Calu3 (cell line): ENCODE measurements around the gene MPZL3. TPM values are rescaled to one million over a fixed set of nuclear protein-coding genes. Genes with fewer than 3 reads are reported as not detected.

Source experiments
- BruUV-seq: library from RNA; stranded (reverse); fragments of 400-500 nt; replicated peaks from 2 replicates; lab custom pipeline; 2021; lab: Mats Ljungman, UMichigan
- CTCF ChIA-PET: fragments of 300-600 bp; sonication (Branson Sonifier 250); formaldehyde crosslinking; loops from one replicate; lab custom pipeline; 2022; ENCODE audit warnings: antibody characterized with exemption; lab: Charles Lee
- DNase-seq: peaks from one replicate; pipeline ENCODE4 v3.0.0; 2022
- H3K27ac Mint-ChIP-seq: one replicate; pipeline ENCODE4 v1.8.0; 2022; ENCODE audit warnings: mixed read lengths; ENCODE audit not compliant: unreplicated experiment
- H3K27me3 Mint-ChIP-seq: one replicate; pipeline ENCODE4 v1.8.0; 2022; ENCODE audit warnings: mixed read lengths; ENCODE audit not compliant: unreplicated experiment
- H3K36me3 Mint-ChIP-seq: one replicate; pipeline ENCODE4 v1.8.0; 2022; ENCODE audit warnings: mild to moderate bottlenecking, moderate library complexity, mixed read lengths; ENCODE audit not compliant: insufficient read depth, unreplicated experiment
- H3K4me1 Mint-ChIP-seq: one replicate; pipeline ENCODE4 v1.8.0; 2022; ENCODE audit warnings: mild to moderate bottlenecking, low read depth, mixed read lengths; ENCODE audit not compliant: unreplicated experiment
- H3K4me3 Mint-ChIP-seq: one replicate; pipeline ENCODE4 v1.8.0; 2022; ENCODE audit warnings: mild to moderate bottlenecking, low read depth, moderate library complexity, mixed read lengths; ENCODE audit not compliant: unreplicated experiment
- H3K9me3 Mint-ChIP-seq: one replicate; pipeline ENCODE4 v1.8.0; 2022; ENCODE audit warnings: low read depth, mixed read lengths; ENCODE audit not compliant: unreplicated experiment
- intact Hi-C: fragments of 100-400 bp; cut with micrococcal nuclease; formaldehyde crosslinking; loops from one replicate; pipeline ENCODE4 v1.10.0; 2022; ENCODE audit not compliant: unreplicated experiment
- total RNA-seq: library from RNA; stranded (reverse); gene quantifications from 2 replicates; pipeline ENCODE4 v1.2.3, GENCODE V29; 2022
- TF ChIP-seq, protein P1 (sequence below): fragments of 200-600 bp; IDR thresholded peaks from one replicate; pipeline ENCODE4 v1.8.0; 2022; ENCODE audit warnings: antibody characterized with exemption; ENCODE audit not compliant: unreplicated experiment

The MPZL3 gene
- total RNA-seq, 1 experiment from 2014 or later, result 5.9 TPM

DNA sequence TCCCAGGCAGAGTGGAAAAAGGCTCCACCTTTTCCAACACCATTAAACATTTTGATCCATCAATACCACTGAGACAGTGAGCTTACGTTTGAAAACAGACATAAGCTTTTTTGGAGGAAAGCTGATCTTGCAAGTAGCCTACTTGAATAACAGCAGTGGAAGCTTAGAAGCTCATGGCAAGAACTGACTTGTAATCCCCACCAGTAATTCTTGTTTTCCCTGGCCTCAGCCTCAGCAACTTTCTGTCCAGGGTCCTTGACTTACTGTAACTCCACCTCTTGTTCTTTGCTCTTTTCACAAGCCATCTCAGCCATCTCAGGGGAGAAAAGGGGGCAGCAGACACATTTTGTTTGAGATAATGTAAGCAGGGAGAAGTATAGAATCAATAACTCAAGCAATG is 24.3 kb upstream of the MPZL3 start:
- CTCF ChIA-PET, result no interaction called here
- TF ChIP-seq, protein P1, sequence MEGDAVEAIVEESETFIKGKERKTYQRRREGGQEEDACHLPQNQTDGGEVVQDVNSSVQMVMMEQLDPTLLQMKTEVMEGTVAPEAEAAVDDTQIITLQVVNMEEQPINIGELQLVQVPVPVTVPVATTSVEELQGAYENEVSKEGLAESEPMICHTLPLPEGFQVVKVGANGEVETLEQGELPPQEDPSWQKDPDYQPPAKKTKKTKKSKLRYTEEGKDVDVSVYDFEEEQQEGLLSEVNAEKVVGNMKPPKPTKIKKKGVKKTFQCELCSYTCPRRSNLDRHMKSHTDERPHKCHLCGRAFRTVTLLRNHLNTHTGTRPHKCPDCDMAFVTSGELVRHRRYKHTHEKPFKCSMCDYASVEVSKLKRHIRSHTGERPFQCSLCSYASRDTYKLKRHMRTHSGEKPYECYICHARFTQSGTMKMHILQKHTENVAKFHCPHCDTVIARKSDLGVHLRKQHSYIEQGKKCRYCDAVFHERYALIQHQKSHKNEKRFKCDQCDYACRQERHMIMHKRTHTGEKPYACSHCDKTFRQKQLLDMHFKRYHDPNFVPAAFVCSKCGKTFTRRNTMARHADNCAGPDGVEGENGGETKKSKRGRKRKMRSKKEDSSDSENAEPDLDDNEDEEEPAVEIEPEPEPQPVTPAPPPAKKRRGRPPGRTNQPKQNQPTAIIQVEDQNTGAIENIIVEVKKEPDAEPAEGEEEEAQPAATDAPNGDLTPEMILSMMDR, result no peak
- BruUV-seq, result no TSS peak

DNA sequence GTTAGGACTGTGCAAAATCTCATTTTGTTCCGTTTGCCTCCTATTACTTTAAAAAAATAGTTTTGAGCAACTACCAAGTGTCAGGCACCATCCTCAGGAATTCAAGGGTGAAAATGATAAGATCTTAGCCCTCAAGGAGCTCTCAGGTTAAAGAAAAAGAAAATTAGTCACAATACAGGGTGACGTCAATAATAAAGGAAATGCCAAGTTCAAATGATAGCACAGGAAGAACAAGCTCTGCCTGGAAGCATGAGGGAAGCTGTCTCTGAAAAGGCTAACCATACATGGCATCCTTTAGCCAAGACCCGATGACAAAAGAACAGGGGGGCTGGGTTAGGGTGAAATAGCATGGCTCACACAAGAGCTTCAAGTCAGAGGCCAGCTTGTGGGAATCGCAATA is 23.0 kb upstream of the MPZL3 start:
- H3K4me1 Mint-ChIP-seq, result peaks cover 54% of the 10 kb centered on the region
- no TSS peak for BruUV-seq
- no peak overlapping the region for H3K4me3 Mint-ChIP-seq
- no peaks in the 10 kb centered on the region for H3K27me3 Mint-ChIP-seq
- CTCF ChIA-PET, result no interaction called here
- TF ChIP-seq, protein P1, result no peak
- H3K36me3 Mint-ChIP-seq, result peaks cover 10% of the 10 kb centered on the region
- H3K9me3 Mint-ChIP-seq, result no peaks in the 10 kb centered on the region
- no peak overlapping the region for H3K27ac Mint-ChIP-seq
- DNase-seq, result no peak
- intact Hi-C loops, result no loop called here

More for the DNA sequence above, 24.3 kb upstream of the MPZL3 start:
- Mint-ChIP-seq H3K27ac (peak overlapping the region; percentile 37), H3K4me1 (peaks cover 52% of the 10 kb centered on the region), H3K36me3 (peaks cover 8% of the 10 kb centered on the region), H3K27me3 (no peaks in the 10 kb centered on the region), H3K9me3 (no peaks in the 10 kb centered on the region), H3K4me3 (no peak overlapping the region)
- intact Hi-C loops, result no loop called here
- DNase-seq, result no peak

- Mint-ChIP-seq H3K4me3 (no peak overlapping the region), H3K27ac (peak overlapping the region; percentile 26), H3K9me3 (no peaks in the 10 kb centered on the region), H3K36me3 (peaks cover 10% of the 10 kb centered on the region), H3K27me3 (no peaks in the 10 kb centered on the region), H3K4me1 (peaks cover 54% of the 10 kb centered on the region)
- no TSS peak for BruUV-seq
- CTCF ChIA-PET, result no interaction called here
- intact Hi-C loops, result no loop called here
- DNase-seq, result no peak
- TF ChIP-seq, protein P1, result no peak
These were observed 22.0 kb upstream of the MPZL3 start for GRCh38 chr11:118274186-118274585.

- no peaks in the 10 kb centered on the region for H3K27me3 Mint-ChIP-seq
These were observed 19.8 kb upstream of the MPZL3 start for GRCh38 chr11:118272001-118272400.

More at GRCh38 chr11:118272001-118272400, 19.8 kb upstream of the MPZL3 start:
- Mint-ChIP-seq H3K4me1 (peaks cover 46% of the 10 kb centered on the region), H3K9me3 (no peaks in the 10 kb centered on the region), H3K4me3 (no peak overlapping the region), H3K27ac (peak overlapping the region; percentile 42), H3K36me3 (peaks cover 10% of the 10 kb centered on the region)
- intact Hi-C loops, result no loop called here
- TF ChIP-seq, protein P1, result no peak
- no TSS peak for BruUV-seq
- DNase-seq, result no peak
- CTCF ChIA-PET, result no interaction called here
